ENCODE measurements around the gene TOP3B.

The TOP3B gene

GRCh38 chr22:22003233-22003632, 20.6 kb upstream of the TOP3B start:
- H2AFZ ChIP-seq (ENCODE audit: low read length): no peak overlapping the region
- no peak overlapping the region for H3K4me2 ChIP-seq (ENCODE audit: low read depth, low read length)
- no peaks in the 10 kb centered on the region for H3K9me3 ChIP-seq (replicated peaks; ENCODE audit: insufficient read depth, low read length)
- no peaks in the 10 kb centered on the region for H3K4me1 ChIP-seq (ENCODE audit: low read length)
- no peaks in the 10 kb centered on the region for H3F3A ChIP-seq (ENCODE audit: insufficient read depth, low read length)
- DNase-seq: no peak
- H3K9ac ChIP-seq (ENCODE audit: low read length): no peak overlapping the region
- no peak for TF ChIP-seq EZH2 (optimal IDR thresholded peaks at IDR 0.05; ENCODE audit: low read depth, low read length)
- TF ChIP-seq CTCF (IDR thresholded peaks at IDR 0.05; ENCODE audit: low read length): no peak
- TF ChIP-seq EZH2phosphoT487 (IDR thresholded peaks at IDR 0.05; ENCODE audit: low read length): no peak
- no peaks in the 10 kb centered on the region for H4K20me1 ChIP-seq (ENCODE audit: insufficient read depth, low read length)
- H3K27ac ChIP-seq (ENCODE audit: low read length): no peak overlapping the region
- H3K4me3 ChIP-seq (ENCODE audit: low read length): no peak overlapping the region
- no peaks in the 10 kb centered on the region for H3K79me2 ChIP-seq (ENCODE audit: low read length)
- H3K9me2 ChIP-seq (replicated peaks; ENCODE audit: insufficient read depth, low read length): no peaks in the 10 kb centered on the region
- H3K36me3 ChIP-seq (replicated peaks; ENCODE audit: insufficient read depth, low read length): no peaks in the 10 kb centered on the region
- no peaks in the 10 kb centered on the region for H3K27me3 ChIP-seq (replicated peaks; ENCODE audit: insufficient read depth, low read length)

GRCh38 chr22:22002526-22003055, 20.0 kb upstream of the TOP3B start:
- Histone ChIP-seq H2AFZ (ENCODE audit: low read length) (no peak overlapping the region), H3K36me3 (replicated peaks; ENCODE audit: insufficient read depth, low read length) (no peaks in the 10 kb centered on the region), H3K27me3 (replicated peaks; ENCODE audit: insufficient read depth, low read length) (no peaks in the 10 kb centered on the region), H3K9me2 (replicated peaks; ENCODE audit: insufficient read depth, low read length) (no peaks in the 10 kb centered on the region), H3K27ac (ENCODE audit: low read length) (no peak overlapping the region), H4K20me1 (ENCODE audit: insufficient read depth, low read length) (no peaks in the 10 kb centered on the region), H3F3A (ENCODE audit: insufficient read depth, low read length) (no peaks in the 10 kb centered on the region), H3K4me1 (ENCODE audit: low read length) (no peaks in the 10 kb centered on the region), H3K4me2 (ENCODE audit: low read depth, low read length) (no peak overlapping the region), H3K9ac (ENCODE audit: low read length) (no peak overlapping the region), H3K9me3 (replicated peaks; ENCODE audit: insufficient read depth, low read length) (no peaks in the 10 kb centered on the region), H3K79me2 (ENCODE audit: low read length) (no peaks in the 10 kb centered on the region), H3K4me3 (ENCODE audit: low read length) (no peak overlapping the region)
- no peak for DNase-seq
- TF ChIP-seq EZH2phosphoT487 (IDR thresholded peaks at IDR 0.05; ENCODE audit: low read length): no peak
- no peak for TF ChIP-seq EZH2 (optimal IDR thresholded peaks at IDR 0.05; ENCODE audit: low read depth, low read length)
- no peak for TF ChIP-seq CTCF (IDR thresholded peaks at IDR 0.05; ENCODE audit: low read length)

GRCh38 chr22:22001664-22002525, 19.3 kb upstream of the TOP3B start:
- Histone ChIP-seq H3K9me3 (replicated peaks; ENCODE audit: insufficient read depth, low read length) (no peaks in the 10 kb centered on the region), H3K36me3 (replicated peaks; ENCODE audit: insufficient read depth, low read length) (no peaks in the 10 kb centered on the region), H4K20me1 (ENCODE audit: insufficient read depth, low read length) (no peaks in the 10 kb centered on the region), H3K27ac (ENCODE audit: low read length) (no peak overlapping the region), H3K9me2 (replicated peaks; ENCODE audit: insufficient read depth, low read length) (no peaks in the 10 kb centered on the region), H3K9ac (ENCODE audit: low read length) (no peak overlapping the region), H3K4me1 (ENCODE audit: low read length) (no peaks in the 10 kb centered on the region), H3K79me2 (ENCODE audit: low read length) (no peaks in the 10 kb centered on the region), H2AFZ (ENCODE audit: low read length) (no peak overlapping the region), H3K4me3 (ENCODE audit: low read length) (no peak overlapping the region), H3K27me3 (replicated peaks; ENCODE audit: insufficient read depth, low read length) (no peaks in the 10 kb centered on the region), H3F3A (ENCODE audit: insufficient read depth, low read length) (no peaks in the 10 kb centered on the region), H3K4me2 (ENCODE audit: low read depth, low read length) (no peak overlapping the region)
- TF ChIP-seq EZH2 (optimal IDR thresholded peaks at IDR 0.05; ENCODE audit: low read depth, low read length): no peak
- no peak for TF ChIP-seq CTCF (IDR thresholded peaks at IDR 0.05; ENCODE audit: low read length)
- no peak for TF ChIP-seq EZH2phosphoT487 (IDR thresholded peaks at IDR 0.05; ENCODE audit: low read length)
- DNase-seq: no peak
